ENCODE measurements around the gene CEP170.

DNA sequence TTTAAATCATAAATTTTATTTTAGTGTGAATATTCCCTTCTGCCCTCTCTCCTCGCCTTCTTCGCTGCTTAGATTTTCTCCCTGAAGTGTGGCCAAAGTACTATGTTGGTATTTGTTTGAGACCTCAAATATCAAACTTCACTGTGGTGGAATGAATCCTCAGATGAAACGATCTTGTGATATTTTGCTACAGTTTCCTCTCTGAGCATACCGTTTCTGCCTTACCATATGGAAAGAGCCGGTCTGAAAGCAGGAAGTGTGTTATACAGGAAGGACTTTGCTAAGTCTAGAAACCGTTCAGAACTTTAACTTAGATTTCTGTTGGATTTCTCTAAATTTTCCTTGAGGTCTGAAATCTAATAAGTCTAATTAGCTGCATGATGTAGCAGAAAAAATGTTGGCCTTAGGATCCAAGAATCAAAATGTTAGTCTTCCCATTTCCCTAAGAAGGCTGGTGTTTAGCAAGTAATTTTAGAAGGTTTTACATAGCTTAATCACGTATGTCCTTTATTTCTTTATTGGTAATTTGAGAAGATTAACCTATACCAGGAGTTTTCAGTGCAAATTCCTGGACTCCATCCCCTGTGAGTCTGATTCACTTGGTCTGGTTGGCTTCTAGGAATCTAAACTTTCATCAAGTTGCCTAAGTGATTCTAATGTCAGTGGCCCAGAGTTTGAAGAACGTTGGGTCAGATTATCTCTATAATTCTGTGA is 31.5 kb upstream of the CEP170 start:
- TF ChIP-seq, protein P1, sequence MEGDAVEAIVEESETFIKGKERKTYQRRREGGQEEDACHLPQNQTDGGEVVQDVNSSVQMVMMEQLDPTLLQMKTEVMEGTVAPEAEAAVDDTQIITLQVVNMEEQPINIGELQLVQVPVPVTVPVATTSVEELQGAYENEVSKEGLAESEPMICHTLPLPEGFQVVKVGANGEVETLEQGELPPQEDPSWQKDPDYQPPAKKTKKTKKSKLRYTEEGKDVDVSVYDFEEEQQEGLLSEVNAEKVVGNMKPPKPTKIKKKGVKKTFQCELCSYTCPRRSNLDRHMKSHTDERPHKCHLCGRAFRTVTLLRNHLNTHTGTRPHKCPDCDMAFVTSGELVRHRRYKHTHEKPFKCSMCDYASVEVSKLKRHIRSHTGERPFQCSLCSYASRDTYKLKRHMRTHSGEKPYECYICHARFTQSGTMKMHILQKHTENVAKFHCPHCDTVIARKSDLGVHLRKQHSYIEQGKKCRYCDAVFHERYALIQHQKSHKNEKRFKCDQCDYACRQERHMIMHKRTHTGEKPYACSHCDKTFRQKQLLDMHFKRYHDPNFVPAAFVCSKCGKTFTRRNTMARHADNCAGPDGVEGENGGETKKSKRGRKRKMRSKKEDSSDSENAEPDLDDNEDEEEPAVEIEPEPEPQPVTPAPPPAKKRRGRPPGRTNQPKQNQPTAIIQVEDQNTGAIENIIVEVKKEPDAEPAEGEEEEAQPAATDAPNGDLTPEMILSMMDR (IDR thresholded peaks at IDR 0.05; ENCODE audit: poor library complexity) = no peak
- TF ChIP-seq EZH2phosphoT487 (IDR thresholded peaks at IDR 0.05; ENCODE audit: low read depth, severe bottlenecking, unreplicated experiment) = no peak
